ENCODE measurements around the gene ZCCHC10.
"Not testable (repeated sequence)": the region's sequence is repeated elsewhere in the genome, so short reads cannot be mapped to it uniquely, and the experiment has no call there.

The ZCCHC10 gene

GRCh38 chr5:133041157-133041784 lies 14.9 kb upstream of the ZCCHC10 start:
- DNase-seq: no peak

GRCh38 chr5:133036677-133037076 lies 10.3 kb upstream of the ZCCHC10 start:
- DNase-seq: peak; percentile 38 to 47 (median 44)

GRCh38 chr5:133035224-133035623 lies 8.9 kb upstream of the ZCCHC10 start:
- DNase-seq: peak; percentile 35 to 53 (median 39)

GRCh38 chr5:133034064-133034463 lies 7.7 kb upstream of the ZCCHC10 start:
- peak in 2 of 3 donors; percentile 20 to 29 for DNase-seq

- peak in 1 of 3 donors; percentile 12 for DNase-seq
Measured at GRCh38 chr5:133032852-133033742, 6.7 kb upstream of the ZCCHC10 start.

GRCh38 chr5:133030343-133031005 lies 4.1 kb upstream of the ZCCHC10 start:
- DNase-seq: no peak

GRCh38 chr5:133029416-133029815 lies 3.1 kb upstream of the ZCCHC10 start:
- DNase-seq: peak; percentile 52 to 77 (median 57)

GRCh38 chr5:133026664-133027153 lies 360 bp upstream of the ZCCHC10 start:
- no peak for DNase-seq

- not testable (repeated sequence) for DNase-seq
Measured at GRCh38 chr5:133019471-133019870, 6.9 kb downstream of the ZCCHC10 start.

- DNase-seq: no peak
Measured at GRCh38 chr5:133017964-133018363, 8.4 kb downstream of the ZCCHC10 start.

- no peak for DNase-seq
Measured at GRCh38 chr5:133015466-133015865, 10.9 kb downstream of the ZCCHC10 start.

GRCh38 chr5:133008455-133008854 lies 17.9 kb downstream of the ZCCHC10 start:
- not testable (repeated sequence) for DNase-seq

- DNase-seq: no peak
Measured at GRCh38 chr5:133006653-133007052, 19.7 kb downstream of the ZCCHC10 start.

GRCh38 chr5:132999246-132999645 lies 27.1 kb downstream of the ZCCHC10 start:
- DNase-seq: no peak

- peak; percentile 48 to 60 (median 54) for DNase-seq
Measured at GRCh38 chr5:132998556-132998955, 27.8 kb downstream of the ZCCHC10 start.

- no peak for DNase-seq
Measured at GRCh38 chr5:132996307-132996706, 30.0 kb downstream of the ZCCHC10 start.

- no peak for DNase-seq
Measured at GRCh38 chr5:132987531-132988408, 38.6 kb downstream of the ZCCHC10 start.

- DNase-seq: not testable (repeated sequence)
Measured at GRCh38 chr5:132982971-132983370, 43.4 kb downstream of the ZCCHC10 start.

- peak in 2 of 3 donors; percentile 9 to 31 for DNase-seq
Measured at GRCh38 chr5:132981288-132981687, 45.1 kb downstream of the ZCCHC10 start.

GRCh38 chr5:132979976-132980375 lies 46.4 kb downstream of the ZCCHC10 start:
- no peak for DNase-seq

- DNase-seq: peak; percentile 86 to 92 (median 92)
Measured at GRCh38 chr5:132979367-132979940, 46.9 kb downstream of the ZCCHC10 start.

- no peak for DNase-seq
Measured at GRCh38 chr5:132976852-132977251, 49.5 kb downstream of the ZCCHC10 start.
